Activated CD8-positive, alpha-beta memory T cell treated with anti-CD3 and anti-CD28 coated beads, Interleukin-2, amount 50 U/mL, for 1 hour (primary cell): ENCODE measurements around the gene MTMR4.
"Not testable (repeated sequence)": the region's sequence is repeated elsewhere in the genome, so short reads cannot be mapped to it uniquely, and the experiment has no call there.

Experiments
- DNase-seq: peaks from one replicate; pipeline ENCODE4 v3.0.0-alpha.2; 2020; ENCODE audit errors: extremely low read depth

The MTMR4 gene

GRCh38 chr17:58525239-58525638 lies 10.8 kb upstream of the MTMR4 start:
- no peak for DNase-seq

GRCh38 chr17:58521680-58522079 lies 7.2 kb upstream of the MTMR4 start:
- DNase-seq = no peak

DNA sequence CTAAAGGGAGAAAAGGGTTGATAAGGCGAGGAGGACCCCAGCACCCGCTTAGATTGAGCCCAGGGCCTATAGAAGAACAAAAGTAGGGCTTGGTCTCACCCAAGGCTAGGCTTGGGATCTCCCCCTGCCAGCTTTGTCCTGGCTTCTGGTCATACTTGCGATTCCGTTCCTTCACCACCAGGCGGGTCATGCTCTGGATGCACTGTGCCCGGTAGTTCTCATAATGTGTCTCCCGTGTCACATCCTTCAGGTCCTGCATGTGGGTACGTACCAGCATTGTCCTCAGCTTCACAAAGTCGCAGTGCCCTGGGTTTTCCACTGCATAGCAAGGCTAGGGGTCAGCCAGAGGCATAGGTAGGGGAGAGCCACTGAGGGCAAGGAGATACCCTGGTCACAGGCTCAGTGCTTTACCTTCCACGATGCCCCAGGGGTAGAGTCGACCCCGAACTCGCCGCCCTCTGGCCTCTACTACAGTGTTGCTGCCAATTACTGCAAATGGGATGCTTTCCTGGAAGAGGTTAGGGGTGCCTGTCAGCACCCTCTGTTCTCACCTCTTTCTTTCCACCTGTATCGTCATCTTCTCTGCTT lies 6.5 kb upstream of the MTMR4 start:
- no peak for DNase-seq

GRCh38 chr17:58517928-58518609 lies 3.6 kb upstream of the MTMR4 start:
- peak; percentile 99 for DNase-seq

DNA sequence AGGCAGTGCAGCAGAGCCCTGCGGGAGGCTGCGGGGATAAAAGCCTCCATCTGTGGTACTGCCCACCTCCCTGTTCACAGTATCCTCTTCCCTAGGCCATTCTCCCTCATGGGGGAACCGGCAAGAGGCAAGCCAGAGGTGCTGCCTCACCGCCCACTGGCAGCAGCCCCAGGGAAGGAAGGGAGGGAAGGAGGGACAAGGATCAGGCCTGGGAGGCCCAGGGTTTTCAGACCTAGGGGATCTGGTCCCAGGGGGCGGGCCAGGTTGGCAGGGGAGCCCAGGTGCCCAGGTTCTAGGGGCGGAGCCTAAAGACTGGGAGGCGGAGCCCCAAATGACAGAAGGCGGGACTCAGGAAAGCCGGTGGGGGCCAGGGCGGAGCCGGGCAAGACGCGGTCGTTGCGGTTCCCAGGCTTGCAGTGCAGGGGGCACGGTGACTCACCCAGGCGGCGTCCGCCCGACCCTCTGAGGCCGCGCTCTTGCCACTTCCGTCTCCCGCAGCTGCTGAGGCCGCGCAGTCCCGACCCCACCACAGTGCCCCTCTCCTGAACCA lies 3.0 kb upstream of the MTMR4 start:
- DNase-seq = no peak

GRCh38 chr17:58516644-58517377 lies 2.4 kb upstream of the MTMR4 start:
- DNase-seq = no peak

GRCh38 chr17:58515286-58515685 lies 848 bp upstream of the MTMR4 start:
- DNase-seq = no peak

GRCh38 chr17:58514770-58515157 lies 326 bp upstream of the MTMR4 start:
- no peak for DNase-seq

DNA sequence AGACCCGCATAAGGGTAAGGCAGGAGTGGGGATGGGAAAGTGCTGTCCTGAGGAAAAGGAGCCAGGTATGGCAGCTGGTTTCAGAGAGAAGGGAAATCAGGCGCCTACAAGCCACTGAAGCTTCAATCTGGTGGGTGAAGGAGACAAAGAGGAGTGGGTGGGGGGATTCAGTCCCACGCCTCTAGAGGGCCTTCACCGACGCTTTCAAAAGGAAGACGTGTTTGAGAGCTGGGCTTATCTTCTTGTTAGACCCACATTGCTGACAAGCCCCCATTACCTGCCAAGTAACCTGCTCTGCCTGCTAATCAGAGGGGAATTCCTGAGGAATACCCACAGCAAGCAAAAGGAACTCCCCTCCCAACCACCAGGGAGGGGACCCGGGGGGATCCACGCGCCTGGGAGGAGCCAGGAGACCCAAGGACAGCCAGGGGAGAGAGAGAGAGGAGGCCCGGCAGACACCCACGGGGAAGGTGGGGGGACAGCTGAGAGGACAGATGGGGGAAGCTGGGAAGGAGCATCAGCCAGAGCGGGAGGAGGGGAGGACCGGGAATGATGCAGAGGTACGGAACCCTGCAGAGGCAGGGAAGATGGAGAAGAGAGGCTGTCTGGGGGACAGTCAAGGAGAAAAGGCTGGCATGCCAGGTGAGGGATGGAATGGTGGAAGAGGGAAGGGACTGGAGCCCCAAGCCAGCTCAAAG lies 1.0 kb downstream of the MTMR4 start:
- DNase-seq = no peak

- no peak for DNase-seq
These were observed 4.4 kb downstream of the MTMR4 start for GRCh38 chr17:58510075-58510474.

DNA sequence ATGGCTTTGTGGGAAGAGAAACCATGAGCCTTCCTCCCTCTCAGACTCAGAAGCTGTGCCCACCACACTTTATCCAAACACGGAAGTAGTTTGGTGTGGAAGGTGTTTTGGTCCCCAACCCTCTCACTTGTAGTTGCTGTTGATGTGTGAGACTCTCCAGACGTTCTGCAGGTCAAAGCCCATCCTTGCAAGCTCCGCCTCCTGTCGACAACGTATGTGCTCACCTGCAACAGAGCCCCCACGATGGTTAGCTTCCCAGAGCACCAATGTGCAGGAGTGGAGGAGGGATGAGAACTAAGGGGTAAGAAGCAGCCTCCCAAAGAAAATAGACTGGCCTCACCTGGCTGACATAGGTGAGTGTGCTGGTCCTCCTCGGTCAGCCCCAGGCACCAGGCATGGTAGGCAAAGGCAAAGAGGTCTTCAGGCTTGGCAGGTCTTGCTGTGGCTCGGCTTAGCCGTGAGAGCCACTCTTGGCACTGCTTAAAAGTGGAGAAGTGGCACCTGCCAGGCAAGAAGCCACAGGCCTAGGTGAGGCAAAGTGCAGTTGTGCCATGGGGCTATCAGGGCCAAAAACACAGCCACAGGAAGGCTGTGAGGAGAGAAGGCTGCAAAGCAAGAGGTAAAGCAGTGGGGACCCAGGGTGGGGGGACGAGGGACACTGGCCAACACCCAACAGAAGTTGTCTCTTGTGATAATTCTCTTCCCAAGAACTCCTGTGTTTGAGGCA lies 5.9 kb downstream of the MTMR4 start:
- no peak for DNase-seq

- no peak for DNase-seq
These were observed 7.3 kb downstream of the MTMR4 start for GRCh38 chr17:58507123-58507634.

DNA sequence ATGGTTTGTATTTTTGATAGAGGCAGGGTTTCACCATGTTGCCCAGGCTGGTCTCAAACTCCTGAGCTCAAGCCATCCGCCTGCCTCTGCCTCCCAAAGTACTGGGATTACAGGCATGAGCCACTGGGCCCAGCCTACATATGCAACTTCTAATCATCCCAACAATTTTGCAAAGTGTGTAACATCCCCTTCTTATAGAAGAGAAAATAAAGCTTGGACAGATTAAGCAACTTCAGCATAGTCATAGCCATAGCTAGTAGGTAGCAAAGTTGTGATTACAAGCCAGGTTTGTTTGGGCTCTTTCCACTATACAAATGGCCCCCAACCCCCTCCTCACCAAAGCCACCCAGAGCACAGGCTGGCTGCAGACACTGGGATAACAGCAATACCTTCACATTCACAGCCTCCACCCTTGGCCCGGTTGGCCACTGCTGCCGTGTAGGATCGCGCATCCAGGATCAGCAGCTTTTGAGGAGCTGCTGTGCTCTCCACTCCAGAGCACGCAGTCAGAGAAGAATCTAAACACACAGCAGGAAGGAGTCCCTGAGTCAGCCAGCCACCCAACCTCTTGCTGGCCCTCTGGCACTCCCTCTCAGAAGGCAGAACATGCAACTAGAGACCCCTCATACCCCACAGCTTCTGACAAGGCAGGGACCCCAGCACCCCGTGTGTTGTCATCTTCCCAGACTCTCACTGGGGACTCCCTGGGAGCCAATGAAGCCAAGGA lies 7.9 kb downstream of the MTMR4 start:
- no peak for DNase-seq

GRCh38 chr17:58504826-58505351 lies 9.5 kb downstream of the MTMR4 start:
- DNase-seq = no peak

DNA sequence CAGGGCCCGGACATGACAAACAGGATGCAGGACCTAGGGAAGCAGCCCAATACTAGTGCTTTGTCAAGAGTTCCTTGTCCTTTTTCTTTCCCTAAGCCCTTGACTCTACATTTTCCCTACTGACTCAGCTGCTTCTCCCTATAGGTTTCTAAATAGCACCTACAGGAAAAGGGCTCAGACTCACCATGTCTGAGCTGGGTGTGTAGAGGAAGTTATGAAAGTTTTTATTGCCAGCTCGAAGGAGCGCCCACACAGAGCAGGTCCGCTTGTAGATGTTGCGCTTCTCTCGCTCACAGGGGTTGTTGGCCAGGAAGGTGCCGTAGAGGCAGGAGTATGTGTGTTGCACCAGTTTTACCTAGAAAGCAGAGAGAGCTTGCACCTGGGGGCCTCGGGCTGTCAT lies 10.6 kb downstream of the MTMR4 start:
- DNase-seq = no peak

DNA sequence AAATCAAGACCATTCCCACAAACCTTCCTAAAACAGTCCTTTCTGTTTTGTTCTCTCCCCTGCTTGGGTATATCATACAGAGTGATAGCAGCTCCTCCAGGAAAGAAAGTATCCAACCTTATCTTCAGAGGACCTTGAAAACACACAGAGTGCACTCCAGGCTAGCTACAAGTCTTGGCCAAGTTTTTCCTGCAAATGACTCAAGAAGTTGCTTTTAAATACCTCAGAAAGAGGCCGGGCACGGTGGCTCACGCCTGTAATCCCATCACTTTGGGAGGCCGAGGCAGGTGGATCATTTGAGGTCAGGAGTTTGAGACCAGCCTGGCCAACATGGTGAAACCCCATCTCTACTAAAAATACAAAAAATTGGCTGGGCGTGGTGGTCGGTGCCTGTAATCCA lies 11.3 kb downstream of the MTMR4 start:
- DNase-seq = not testable (repeated sequence)

- no peak for DNase-seq
These were observed 13.0 kb downstream of the MTMR4 start for GRCh38 chr17:58501451-58501850.

DNA sequence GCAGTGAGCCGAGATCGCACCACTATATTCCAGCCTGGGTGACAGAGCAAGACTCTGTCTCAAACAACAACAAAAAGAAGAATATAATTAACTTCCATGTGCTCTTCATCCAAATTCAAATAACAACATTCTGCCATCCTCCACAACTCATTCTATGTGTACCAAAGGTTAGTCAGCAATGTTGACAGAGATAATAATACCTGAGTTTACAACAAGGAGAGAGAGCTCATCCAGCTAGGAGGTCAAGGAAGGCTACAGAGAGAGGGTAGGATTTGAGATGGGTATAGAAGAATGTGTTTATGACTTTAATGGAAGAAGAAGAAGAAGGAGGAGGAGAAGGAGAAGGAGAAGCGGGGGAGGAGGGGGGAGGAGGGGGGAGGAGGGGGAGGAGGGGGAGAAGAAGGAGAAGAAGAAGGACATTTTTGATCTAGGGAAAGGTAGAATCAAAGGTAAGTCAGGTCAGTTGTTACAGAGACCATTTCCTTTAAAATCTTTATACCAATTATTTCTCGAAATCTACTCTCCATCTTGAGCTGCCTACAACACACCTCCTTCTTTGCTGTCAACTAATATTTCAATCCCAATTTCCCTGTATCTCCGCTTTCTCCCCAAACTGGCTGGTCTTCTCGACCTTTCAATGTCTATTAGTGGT lies 16.1 kb downstream of the MTMR4 start:
- no peak for DNase-seq

DNA sequence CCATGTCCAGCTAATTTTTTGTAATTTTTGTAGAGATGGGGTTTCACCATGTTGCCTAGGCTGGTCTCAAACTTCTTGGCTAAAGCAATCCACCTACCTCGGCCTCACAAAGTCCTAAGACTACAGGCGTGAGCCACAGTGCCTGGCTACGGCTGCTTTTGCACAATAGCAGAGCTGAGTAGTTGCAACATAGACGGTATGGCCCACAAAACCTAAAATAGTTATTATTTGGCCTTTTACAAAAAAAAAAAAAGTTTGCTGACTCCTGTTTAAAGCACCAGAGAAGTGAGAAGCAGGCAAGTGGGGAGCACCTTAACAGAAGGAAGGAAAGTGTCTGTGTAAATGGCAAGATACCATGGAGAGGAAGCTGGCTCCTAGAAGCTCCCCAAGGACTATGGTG lies 20.9 kb downstream of the MTMR4 start:
- no peak for DNase-seq
